Fibroblast of skin of left quadriceps (primary cell): Measurements from ENCODE around the gene KRT12.
A peak's percentile ranks its signal among the peaks of the same experiment; 100 is the strongest.

Experiments used
- DNase-seq, 2 experiments: peaks; one replicate each; pipeline ENCODE4 v3.0.0-alpha.2; 2013; ENCODE audit warnings: low read depth in 2 of 2

The KRT12 gene

DNA sequence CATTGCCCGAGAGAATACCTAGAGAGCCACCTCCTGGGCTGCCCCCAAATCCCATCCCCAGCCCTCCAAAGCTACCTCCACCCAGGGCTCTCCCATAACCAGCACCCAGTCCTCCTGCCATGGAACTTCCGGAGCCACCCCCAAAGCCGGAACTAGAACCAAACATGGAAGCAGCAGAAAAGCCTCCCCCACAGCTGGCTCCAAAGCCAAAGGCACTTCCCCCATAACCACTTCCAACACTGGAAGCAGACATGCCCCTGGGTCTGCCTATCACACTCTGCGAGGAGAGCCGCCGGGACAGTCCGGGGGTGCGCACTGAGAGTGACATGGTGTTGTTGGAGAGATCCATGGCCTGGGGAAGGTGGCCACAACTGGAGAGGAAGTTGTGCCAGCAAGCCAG, at the start of gene KRT12:
Gene KRT12 (minus strand): TSS at position 386 of the 400 bp plus-strand sequence. CDS start 37 bp downstream, at position 349.
- no peak for DNase-seq

DNA sequence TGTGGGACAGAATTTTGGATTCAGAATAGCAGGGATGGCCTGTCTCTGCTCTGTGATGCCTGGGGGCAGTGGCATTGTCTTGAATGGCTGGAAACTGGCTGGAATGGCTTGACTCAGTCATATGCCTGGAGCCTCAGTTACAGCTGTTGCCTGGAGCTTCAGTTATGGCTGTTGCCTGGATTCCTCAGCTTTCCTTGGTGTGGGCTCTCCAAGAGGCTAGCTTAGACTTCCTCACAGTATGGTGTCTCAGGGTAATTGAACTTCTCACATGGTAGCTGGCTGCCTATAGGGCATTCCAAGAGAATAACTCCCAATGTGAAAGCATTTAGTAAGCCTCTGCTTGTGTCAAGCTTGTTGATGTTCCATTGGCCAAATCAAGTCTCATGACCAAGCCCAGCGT, 49.3 kb upstream of the KRT12 start:
- no peak for DNase-seq

DNA sequence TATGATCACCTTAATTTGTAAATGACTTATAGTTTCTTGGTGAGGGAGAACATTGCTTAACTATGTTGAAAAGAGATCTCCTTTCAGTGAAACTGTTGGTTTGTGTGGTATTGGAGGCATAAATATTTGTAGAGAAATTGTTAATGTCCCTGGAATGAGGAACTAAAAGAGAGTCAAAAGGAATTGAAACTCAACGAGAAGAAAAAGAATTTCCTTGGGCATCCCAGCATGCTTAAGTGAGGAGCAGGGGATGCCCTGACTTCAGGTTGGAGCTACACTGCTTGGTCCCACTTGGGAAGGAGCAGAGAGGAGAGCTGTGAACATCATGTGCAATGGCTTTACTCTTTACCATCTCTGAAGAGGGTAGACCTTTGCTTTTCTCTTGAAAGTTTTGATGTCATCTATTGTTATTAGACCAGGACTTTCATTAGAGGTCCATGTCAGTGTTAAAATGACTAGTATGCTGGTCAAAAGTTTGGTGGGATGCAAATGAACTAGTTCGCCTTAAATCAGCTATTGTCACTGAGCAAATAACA, 48.8 kb upstream of the KRT12 start:
- peak; percentile 40 to 52 for DNase-seq

DNA sequence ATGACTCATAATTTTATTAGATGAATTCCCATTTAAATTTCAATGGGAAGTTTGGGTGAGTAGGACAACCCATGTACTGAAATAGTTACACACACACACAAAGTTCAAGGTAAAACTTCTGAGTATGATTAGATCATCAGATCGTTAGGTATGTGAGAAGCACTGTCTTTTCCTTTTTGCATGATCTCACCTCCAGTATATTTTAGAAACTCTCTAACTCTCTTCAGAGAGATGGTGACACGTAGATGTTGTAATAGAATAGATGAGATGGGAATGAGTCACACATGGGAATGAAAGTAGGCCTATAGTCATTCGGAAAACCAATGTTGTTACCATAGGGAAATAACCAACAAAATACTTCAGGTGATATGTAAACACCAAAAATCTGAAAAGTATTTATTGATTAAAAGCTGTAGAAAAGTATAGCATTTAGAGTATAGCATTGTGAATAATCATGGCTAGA, 48.2 kb upstream of the KRT12 start:
- peak; percentile 90 to 92 for DNase-seq

DNA sequence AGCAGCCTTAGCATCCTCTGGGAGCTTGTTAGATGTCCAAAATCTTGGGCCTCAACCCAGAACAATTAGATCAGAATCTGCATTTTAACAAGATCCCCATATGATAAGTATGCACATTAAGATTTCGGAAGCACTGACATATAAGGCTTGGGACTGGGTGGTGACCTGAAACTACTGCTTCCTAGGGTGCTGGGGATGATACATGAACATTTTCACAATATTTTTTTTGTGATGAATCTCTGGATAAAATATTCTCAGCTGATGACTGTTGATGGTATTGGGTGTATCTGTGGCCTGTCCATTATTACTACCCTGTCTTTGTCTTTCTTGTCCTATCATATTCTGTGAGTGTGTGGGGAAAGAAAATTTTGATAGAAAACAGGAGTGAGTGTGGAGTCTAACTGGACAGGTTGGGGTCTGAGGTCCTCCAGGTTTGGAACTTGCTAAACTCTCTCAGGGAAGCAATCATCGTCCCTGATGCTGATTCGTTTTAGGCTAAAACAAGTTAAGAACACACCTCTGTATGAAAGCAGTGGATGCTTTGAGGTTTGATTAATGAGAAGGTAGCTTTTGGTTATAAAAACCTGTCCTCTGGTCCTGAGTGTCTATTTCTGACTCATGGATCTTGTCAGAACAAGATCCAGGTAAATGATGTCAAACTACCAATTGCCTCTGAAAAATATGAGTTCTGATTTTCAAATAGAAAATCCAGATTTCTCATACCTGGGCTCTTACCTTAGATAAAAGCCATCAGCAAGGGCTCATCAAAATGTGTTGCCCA, 47.2 kb upstream of the KRT12 start:
- DNase-seq = no peak

DNA sequence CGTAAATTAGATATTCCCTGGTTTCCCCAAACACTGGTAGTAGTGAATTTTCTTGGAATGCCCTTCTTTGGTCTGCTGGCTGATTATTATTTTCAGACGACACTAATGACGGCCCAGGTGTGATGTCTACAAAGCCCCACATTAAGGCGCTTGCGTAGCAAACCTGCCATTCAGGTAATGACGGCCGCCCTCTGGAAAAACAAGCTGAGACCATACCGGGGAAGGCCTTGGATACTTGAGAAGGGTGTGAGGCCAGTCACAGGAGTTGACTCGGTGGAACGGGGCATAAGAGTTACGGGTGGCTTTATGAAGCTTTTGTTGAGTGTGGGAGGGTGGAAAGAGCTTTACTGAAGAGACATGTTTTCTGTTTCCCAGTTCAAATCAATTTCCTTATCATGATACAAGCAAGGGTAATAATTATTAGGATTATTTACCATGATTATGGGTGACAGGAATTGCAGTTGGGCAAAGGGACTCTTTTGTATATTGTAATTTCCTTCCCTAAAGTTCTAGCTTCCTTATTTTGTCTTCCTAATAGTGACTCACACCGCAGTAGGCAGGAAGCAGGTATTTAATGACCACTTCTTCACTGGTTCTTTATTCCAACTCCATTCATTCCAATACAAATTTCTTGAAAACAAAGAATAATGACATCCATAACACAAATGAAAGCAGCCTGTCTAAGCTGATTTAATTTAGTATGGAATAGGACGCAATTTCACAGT, 45.6 kb upstream of the KRT12 start:
- DNase-seq = no peak

DNA sequence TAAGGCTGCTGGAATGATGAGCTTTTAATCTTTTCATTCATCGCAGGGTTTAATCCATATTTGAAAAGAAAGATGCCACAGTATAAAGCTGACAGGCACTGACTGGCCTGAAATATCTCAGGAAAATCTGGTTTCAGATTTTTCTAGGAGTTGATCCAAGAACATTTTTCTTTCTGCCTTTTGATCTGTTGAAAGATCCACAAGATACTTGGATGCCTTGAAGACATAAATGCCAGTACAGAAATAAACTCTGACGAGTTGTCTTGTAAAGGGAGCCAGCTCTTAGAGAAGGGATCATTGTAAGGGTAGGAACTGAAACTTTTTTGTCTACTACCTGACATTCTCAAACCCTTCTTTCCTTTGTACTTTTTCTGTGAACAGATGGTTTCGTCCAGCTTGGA, 43.4 kb upstream of the KRT12 start:
- DNase-seq = peak; percentile 85

DNA sequence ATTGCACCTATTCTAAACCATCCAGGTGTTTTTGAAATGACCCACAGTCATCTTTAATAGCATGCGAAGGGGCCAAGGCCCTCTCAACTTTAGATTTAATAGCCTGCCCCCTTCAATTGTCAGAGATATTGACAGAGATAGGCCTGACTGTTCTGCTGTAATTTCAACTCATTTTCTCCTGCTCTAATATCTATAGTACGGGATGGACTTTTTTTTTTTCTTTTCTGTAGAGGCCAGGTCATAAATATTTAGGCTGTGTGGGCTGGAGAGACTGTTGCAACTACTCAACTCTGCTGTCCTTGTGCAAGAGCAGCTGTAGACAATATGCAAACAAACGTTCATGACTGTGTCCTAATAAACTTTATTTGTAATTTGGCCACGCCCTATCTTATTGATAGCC, 42.7 kb upstream of the KRT12 start:
- DNase-seq = peak; percentile 68

DNA sequence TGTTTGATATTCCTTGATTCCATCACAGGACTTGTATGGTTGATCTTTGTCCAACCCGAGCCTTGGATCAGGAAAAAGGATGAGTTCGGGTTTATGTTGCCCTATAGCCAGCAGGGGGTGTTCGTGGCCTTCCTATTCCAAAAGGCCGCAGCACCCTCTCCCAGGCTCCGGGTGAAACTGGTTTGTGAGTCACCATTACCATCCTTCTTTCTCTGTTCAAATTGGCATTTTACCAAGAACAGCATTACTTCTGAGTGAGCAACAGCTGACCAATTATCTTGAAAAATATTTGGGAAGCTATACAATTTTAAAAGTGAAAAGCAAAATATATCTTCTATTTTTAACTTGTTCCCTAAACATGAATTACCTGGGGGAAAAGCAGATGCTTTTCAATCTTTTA, 42.3 kb upstream of the KRT12 start:
- DNase-seq = peak; percentile 96

DNA sequence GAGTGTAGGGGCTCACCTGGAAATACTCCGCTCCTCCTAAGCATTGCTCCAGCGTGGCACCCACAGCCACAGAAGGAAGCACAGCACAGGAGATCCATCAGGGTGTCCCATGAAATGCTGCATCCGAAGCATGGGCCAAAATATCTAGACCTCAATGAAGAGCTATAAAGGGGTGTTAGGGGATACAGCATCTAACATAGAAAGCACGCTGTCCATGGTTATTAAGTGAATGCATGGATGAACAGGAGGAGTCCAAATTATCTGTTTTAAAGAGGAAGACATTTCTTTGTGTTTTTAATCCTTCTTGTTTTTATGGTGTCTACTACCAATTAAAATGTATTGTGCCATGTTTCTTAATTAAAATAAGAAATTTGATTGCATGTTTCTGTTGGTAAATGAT, 39.6 kb upstream of the KRT12 start:
- no peak for DNase-seq

DNA sequence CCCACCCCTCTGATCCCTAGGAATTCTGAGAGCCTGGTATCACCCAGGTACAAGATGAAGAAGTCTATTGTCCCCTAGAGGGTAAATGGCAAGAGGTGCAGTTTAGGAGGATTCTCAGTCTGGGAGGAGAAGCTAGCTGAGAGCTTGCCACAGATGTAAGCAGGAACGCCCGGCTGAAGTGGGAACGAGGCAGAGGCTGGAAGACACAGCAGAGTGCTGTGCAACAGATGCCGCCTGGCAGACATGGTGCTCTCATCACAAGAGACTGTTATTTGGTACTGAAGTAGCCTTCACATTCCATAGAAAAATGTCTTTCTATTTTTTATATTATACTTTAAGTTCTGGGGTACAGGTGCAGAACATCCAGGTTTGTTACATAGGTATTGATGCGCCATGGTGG, 38.3 kb upstream of the KRT12 start:
- DNase-seq = no peak

DNA sequence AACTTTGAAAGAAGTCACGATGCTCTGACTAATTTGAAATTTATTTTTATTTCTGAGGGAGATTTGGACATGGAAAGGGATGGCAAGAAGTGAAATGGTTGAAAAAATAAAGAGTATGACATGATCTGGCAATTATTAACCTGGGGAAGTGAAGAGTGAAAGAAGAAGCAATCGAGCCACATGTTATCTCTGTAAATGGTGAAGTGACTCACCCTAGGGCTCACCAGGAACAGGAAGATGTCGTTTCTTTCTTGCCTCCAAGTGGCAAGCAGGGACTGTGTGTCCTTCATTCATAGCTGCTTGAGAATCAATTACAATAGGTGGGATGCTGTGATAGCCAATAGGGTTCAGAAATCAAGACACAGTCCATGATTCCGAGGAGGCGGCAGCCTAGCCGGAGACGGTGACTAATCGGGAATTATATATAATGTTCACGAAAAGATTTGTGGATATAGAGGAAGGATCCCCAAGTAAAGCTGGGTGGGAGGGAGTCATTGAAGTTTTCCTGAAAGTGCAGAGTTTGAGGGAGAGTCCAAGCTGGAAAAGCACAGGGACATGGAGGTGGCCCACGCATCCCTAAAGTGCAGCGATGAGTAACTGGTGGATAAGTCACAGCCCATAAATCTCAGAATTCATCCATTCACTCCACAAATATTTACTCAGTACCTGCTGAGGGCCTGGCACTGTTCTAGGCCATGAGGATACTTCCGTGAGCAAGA, 36.3 kb upstream of the KRT12 start:
- no peak for DNase-seq

DNA sequence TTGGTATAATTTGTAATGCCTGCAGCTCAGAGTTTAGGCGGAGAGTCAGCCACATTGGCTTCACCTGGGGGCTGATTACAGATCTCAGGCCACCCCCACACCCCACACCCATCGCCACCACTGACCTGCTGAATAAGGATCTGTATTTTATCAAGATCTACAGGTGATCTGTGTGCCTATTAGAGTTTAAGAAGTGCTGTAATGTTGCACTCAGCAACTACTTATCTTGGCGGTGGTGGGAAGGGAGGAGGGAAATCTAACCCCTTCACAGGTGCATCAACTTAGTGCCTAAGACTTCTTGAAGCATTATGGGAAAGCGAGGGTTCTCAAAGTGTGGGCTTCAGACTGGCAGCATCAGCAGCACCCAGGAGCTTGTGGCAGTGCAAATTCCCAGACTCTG, 35.5 kb upstream of the KRT12 start:
- DNase-seq = no peak

DNA sequence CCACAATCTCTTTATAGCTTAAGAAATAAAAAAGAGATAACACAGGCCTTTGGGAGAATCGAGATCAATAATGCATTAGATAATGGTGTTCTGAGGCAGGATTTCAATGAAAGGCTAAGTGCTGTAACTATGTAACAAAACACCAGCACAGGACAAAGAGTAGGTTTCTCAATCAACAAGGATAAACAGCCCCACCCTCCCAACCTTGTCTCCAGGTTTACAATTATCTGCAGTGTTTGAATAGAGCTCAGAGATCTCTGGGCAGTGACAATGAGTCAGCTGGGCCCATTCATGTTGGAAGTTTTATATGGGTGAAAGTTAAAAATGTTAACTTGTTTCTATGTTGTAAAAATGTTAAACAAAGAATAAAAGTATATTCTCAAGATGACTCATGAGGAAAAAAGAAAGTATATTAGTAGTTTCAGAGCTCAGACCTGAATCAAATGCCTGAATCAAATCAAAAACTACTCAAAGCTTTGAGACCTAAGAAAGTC, 35.0 kb upstream of the KRT12 start:
- DNase-seq = no peak

DNA sequence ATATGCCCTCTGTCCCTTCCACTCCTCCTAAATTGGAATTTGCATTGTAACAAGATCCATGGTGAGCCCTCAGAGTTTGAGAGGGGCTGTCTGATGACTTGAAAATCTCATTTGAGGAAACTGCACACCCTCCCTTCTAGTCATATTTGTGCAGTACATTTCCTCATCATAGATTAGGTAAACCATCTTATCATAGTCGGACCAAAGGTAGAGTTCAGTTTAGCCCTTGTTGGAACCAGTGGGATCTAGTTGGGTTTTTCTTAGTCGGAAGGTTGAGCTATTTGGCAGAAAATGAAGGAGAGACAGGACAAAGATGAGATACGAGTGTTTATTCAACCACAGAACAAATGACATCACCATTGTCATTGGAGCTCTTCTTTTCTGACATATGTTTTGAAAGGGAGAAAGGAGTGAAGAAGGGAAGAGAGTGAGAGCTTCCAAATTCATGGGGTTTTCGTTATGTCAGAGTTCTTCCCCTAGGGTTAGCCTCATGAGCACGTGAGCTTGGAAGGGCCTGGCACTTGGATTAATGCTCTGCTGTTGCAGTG, 33.9 kb upstream of the KRT12 start:
- DNase-seq = no peak

DNA sequence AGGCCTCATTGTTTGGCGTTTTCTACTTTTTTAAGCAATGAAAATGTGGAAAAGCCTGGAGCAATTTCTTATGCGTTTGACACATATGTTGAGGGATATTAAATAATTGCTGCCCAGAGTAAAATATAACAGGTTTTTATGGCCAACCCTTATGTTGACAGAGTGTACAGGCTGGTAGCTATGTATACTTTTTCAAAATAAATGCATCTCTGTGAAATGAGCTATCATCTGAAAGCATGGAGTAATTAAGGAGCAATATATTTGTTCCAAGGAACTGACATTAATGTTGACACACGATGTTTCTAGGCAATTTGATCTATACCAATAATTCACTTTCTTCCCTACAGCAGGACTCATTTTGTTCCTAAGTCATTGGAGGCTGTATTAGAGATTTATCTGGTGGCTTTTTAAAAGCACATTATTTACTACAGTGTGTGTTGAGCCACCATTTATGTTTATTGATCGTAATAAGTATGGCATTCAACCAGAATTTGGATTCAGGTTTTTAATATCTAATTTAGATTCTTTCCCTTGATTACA, 30.0 kb upstream of the KRT12 start:
- no peak for DNase-seq

DNA sequence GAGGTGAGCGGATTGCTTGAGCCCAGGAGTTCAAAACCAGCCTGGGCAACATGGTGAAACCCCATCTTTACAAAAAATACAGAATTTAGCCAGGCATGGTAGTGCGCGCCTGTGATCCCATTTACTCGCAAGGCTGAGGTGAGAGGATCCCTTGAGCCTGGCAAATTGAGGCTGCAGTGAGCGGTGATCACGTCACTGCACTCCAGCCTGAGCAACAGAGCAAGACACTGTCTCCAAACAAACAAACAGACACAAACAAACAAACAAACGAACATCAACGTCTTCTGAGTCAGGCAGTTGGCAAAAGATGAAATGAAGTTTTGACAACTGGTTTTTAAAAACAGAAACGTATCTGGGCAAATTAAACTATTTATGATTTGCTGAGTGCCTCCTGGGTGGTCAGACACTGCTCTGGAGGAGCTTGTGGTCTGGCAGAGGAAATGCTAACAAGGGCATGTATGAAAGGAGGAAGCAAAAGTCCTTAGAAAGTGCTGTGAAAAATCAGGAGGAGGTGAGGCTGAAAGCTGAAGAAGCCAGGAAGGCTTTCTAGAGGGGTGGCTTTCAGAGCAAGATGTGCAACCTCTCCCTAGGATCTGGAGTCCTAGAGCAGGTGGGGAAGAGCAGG, 28.2 kb upstream of the KRT12 start:
- no peak for DNase-seq

DNA sequence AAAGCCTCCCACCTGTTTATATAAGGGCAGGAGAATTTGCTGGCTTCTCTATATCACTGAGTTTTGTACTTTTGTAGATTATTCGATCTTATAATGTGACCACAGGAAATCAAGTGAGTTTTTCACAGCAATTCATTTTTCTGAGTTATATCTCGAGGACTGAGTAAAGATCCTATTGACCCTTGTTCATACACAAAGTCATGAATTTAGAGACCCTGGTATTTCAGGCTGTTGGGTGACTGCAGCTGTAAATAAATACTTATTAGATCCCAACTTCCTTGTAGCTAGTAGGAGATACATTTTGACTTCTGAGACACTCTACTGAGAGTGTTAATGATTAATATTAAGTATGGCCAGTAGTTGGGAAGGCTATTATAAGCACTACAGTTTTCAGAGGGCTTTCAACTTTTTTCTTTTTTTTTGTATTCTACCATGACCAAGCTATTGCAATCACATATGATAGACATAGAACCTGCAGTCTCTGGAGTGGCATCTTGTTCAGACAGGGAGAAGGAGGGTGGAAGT, 21.2 kb upstream of the KRT12 start:
- DNase-seq = no peak

DNA sequence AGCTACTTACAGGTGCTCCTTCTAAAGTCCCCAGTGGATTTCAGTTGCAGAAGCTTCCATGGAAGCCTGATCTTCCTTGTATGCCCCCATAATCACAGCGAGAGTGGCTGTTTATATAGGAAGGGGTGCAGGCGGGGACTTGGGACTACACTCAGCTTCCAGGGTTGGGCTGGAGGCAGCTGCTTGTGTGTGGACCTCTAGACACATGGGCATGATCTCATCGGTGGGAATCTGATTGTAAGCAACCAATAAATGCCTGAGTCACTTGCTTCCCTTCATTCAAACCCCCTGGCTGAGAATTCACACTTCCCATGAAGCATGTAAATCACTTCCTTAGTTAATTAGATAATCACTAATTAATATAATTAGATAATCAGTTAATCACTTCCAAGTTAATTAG, 19.1 kb upstream of the KRT12 start:
- no peak for DNase-seq

DNA sequence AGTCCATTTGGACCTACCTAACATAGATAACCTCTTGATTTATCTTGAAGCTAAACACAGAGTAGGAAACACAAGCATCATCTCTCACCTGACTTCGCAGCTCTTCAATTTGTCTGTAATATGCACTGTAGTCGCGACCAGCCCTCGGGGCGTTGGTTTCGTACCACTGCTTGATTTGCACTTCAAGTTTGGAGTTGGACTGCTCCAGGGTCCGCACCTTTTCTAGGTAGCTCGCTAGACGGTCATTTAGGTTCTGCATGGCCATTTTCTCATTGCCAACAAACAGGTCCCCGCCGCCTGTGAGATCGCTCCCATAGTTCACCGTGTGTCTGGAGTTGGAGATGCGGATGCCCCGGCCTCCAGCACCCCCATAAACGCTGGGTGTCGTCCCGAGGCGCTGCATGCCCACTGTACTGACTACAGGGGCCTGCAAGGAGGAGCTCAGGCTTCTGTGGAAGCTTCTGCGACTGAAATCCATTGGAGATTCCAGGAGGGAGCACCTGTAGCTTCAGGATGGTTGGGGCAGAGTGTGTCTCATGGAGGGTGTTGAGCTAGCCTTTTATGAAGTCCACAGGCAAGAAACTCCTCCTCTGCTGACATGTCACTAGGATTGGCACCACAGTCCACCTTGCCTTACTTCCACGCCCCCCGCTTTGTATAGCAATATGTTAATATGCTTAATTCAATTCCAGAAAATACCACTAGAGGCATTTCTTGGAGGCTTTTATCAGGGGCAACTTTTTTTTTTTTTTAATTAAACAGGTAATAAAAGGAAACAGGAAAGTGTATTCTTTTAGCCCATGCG, 17.9 kb upstream of the KRT12 start, which contains the start of gene KRT20:
Gene KRT20 (minus strand): TSS at position 535 of the 805 bp plus-strand sequence. CDS start 57 bp downstream, at position 478.
- DNase-seq = no peak
